ENCODE results near the gene SCYL1.

GRCh38 chr11:65491163-65491465 lies 33.8 kb upstream of the SCYL1 start:
- TF ChIP-seq CTCF (IDR thresholded peaks at IDR 0.05; ENCODE audit: borderline replicate concordance, extremely low read depth, low read length, poor library complexity, severe bottlenecking) (no peak), EZH2 (IDR thresholded peaks at IDR 0.05; ENCODE audit: borderline replicate concordance, low read depth, low read length, severe bottlenecking) (no peak)
